Hematopoietic multipotent progenitor cell treated with erythropoietin and hydrocortisone succinate and interleukin-3 and kit ligand, for 15 days (in vitro differentiated cells): ENCODE data around the gene TGFB1I1.
"Not testable (repeated sequence)": the region's sequence is repeated elsewhere in the genome, so short reads cannot be mapped to it uniquely, and the experiment has no call there.

Experiments
- DNase-seq: peaks from one replicate; pipeline ENCODE4 v3.0.0-alpha.2; 2015; ENCODE audit warnings: low spot score

Gene TGFB1I1

DNA sequence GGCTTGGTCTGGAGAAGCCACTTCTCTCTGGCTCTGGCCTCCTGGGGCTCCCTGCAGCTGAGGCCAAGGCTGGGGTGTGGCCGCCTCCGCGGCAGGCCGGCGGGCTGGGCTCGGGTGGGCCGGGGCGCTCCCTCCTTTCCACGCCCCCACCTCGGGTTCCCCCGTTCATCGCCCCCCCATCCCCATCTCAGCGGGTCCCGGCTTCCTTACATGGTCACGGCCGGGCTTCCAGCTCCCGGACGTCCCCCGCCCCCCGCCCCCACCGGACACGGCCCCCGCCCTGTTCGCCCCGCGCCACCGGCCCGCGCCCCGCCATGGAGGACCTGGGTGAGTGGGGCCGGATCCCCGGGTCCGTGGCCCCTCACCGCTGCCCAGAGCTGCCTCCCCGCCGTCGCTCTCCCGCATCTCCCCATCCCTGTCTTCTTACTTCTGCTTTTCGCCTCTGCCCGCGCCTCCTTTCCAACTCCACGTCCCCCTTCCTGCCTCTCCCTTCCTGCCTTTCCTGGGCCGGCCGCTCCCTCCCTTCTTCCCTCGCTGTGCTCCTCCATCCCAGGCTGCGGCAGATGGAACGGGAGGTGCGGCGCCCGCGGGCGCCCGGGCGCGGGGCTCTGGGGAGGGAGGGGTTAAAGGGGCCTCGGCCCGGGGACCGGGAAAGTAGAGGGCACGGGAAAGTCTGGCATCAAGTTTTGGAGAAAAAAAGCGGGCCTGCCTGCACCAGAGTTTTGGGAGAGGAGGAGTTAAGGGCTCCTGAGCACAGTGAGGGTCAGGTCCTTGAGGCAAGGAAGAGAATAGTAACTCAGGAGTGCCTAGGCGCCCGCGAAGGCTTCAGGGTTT is at the start of gene TGFB1I1:
Gene TGFB1I1, plus strand, starts transcription at position 278 of the 834 bp plus-strand sequence. Its CDS starts 37 bp downstream, at position 315.
- DNase-seq, result no peak

DNA sequence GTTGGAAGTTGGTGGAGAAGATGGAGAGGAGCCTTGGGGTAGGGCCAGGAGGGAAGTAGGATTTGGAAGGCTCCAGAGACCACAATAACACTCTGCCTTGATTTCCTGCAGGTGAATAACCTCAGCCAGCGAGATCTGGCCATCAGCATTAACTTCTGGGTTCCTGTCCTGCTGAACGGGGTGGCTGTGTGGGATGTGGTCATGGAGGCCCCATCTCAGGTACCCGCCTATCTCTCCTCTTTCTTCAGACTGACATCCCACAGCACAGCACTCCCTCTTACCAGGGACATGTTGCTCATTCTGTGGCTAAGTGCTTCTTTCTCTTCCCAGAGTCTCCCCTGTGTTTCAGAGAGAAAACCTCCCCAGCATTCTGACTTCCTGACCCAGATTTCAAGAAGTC is 48.7 kb upstream of the TGFB1I1 start:
- DNase-seq, result no peak

DNA sequence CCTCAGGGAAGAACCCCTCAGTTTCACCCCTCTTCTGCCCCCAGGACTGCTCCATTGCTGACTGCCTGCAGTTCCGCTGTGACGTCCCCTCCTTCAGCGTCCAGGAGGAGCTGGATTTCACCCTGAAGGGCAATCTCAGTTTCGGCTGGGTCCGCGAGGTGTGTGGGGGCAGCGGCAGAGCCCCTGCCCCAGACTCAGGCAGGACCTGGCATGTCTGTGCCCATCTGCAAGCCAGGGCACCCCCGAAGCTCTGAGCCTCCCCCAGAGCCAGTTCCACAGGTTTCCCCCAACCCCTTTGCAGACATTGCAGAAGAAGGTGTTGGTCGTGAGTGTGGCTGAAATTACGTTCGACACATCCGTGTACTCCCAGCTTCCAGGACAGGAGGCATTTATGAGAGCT is 48.2 kb upstream of the TGFB1I1 start:
- no peak for DNase-seq

DNA sequence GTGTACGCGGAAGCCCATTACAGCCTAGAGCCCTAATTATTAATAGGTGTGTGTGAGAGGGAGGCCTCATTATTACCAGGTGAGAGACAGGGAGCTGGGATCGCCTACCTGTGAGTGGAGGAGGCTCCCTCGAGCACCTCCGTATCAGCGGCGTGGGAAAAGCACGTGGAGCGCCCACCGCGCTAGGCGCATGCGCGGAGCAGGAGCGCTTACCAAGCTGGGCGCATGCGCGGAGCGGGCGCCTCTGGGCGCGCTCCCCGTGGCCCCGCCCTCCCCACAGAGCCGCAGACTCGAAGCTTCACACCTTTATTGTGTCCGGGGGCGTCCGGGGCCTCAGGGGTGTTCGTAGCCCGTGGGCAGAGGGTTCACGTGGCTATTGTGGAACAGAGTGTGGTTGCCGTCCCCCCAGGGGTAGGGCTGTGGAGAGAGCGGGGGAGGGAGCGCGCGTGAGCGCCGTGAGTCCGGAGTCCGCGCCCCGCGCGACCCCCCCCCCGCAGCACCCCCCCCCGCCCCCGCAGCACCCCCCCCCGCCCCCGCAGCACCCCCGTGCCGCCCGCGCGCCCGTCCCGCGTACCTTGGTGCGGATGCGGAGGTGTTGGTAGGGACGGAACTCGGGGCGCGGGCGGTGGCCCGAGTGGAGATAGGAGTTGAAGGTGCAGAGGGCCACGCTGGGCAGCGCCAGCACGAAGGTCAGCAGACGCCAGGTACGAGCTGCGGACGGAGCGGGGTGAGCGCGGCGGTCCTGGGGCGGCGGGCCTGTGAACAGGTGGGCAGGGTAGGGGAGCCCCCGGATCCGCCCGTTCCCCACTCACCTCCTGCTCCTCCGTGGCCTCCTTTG is 44.3 kb upstream of the TGFB1I1 start:
- DNase-seq, result peak; percentile 11

DNA sequence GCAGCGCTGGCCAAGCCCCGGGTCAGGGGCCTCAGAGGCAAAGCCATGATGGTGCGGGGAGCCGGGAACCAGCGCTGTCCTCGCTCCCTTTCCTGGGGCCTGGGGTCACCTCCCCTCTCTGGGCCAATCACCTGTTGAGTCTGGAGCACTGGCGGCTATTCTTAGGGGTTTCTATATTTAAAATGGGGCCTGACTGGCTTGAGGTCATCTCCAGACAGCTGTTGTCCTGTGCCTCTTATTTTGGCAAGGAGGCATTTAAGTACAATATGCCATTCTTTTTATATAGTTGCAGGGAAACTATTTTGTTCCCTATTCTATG is 43.7 kb upstream of the TGFB1I1 start, which contains the start of gene COX6A2:
Gene COX6A2, minus strand, starts transcription at position 82 of the 319 bp plus-strand sequence. Its CDS starts 35 bp downstream, at position 47.
- no peak for DNase-seq

DNA sequence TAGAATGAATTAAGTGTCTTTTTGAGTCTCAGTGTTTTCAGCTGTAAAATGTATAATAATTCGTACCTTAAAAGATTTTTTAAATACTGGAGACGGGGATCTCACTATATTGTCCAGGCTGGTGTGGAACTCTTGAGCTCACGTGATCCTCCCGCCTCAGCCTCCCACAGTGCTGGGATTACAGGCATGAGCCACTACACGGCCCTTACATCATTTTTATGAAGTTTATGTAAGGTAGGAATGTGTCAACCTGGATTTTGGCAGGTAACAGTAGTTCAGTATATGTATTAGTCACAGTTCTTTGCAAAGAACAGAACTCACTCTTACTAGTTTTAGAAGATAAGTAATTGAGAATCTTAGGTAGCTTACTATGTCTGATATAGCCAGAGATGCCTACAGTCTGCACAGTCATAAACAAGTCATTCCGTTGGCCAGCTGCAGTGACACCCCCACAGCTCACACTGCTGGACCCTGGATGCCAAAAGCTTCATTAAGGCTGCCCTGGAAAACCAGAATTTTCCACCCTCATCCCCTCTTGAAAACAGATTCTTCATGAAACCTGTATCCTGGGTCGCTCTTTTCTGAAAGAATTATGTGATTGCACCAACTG is 43.2 kb upstream of the TGFB1I1 start:
- DNase-seq, result no peak

DNA sequence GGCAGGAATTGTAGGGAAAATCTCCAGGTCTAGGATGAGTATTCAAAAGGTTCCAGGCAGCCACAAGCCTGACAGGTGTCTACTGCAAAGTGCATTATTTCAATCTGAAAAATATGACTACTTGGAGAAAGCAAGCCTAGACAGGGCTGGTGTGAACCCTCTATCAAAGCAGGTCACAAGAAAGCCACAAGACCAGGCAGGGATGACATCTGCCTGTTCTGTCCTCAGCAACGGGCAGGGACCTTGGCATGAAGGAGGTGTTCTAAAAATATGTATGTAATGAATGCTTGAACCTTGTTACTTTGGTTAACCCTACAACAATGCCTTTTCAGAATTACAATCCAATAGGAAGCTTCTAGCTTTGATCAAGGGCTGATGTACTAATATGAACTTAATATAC is 42.6 kb upstream of the TGFB1I1 start:
- DNase-seq, result no peak

DNA sequence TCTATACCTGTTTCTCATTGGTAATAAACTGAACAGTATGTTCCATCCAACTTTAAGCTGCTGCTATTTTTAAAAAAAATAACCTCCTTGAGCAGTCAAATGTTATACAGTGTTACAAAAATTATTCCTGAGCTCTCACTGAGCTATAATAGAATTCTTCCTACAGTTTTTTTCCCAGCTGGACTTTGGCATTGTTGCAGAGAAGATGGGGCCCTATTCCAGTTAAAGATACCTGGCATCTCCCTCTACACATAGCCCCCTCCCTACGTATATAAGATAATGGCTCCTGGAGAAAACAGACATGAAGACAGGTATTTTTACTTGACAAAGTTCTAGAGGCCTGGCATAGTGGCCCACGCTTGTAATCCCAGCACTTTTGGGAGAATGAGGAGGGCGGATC is 42.2 kb upstream of the TGFB1I1 start:
- DNase-seq, result no peak

DNA sequence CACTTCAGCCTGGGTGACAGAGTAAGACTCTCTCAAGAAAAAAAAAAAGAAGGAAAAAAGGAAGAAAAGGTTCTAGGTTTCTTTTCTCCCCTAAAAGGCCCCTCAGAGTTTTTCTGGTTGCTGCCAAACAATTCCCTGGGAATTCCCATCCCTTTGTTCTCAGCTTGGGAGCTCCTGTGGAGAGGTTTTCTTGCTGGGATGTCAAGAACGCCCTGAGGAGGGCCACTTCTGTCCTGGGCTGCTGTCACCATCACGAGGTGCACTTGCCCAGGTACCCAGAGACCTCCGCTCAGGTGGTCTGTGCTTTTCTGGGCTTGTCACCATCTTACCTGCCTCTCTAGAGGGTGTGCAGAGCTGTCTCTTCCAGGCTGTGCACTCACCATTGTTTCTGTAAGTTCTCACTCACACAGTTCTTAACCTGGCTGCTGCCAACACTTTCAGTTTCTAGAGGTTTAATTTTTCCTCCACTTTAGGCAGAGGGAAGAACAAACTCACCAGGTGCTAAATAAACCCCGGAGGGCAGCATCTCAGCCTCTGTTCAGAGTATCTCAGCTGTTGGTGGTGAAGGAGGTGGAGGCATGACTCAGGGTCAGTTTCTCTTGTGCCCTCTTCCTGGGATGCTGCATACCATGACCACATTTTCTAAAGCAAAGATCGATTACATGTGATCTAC is 41.4 kb upstream of the TGFB1I1 start:
- DNase-seq, result no peak

DNA sequence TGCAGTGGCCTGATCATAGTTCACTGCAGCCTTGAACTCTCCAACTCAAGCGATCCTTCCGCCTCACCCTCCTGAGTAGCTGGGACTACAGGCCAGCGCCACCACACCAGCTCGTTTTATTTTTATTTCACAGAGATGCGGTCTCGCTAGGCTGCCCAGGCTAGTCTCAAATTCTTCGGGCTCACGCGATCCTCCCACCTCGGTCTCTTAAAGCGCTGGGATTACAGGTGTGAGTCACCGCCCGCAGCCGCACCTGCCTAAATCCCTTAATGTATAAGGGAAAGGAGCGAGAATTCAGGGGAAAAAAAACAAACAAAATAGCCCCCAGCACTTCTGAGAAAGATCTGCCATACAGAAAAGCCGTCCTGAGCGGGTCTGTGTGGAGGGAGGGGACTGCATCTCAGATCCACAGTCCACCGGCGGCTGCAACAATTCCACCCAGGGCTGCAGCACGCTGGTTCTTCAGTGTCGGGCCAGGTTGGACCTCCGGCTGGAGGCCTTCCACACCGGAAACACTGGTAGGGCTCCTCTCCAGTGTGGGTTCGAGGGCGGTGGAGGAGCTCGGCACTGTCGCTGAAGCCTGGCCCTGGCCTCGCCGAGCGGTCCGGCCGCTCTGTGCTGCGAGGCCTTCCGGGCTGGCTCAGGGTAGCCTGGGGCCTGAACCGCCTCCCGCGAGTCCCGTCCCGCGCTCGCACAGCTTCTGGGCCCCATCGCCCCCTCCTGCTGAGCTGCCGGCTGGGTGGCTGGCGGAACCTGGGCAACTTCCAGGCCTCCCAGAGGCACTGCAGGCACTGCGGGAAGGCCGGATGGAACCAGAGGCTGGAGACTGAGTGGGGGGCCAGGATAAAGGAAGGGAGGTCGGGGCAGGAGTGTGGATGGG is 36.4 kb upstream of the TGFB1I1 start:
- no peak for DNase-seq

DNA sequence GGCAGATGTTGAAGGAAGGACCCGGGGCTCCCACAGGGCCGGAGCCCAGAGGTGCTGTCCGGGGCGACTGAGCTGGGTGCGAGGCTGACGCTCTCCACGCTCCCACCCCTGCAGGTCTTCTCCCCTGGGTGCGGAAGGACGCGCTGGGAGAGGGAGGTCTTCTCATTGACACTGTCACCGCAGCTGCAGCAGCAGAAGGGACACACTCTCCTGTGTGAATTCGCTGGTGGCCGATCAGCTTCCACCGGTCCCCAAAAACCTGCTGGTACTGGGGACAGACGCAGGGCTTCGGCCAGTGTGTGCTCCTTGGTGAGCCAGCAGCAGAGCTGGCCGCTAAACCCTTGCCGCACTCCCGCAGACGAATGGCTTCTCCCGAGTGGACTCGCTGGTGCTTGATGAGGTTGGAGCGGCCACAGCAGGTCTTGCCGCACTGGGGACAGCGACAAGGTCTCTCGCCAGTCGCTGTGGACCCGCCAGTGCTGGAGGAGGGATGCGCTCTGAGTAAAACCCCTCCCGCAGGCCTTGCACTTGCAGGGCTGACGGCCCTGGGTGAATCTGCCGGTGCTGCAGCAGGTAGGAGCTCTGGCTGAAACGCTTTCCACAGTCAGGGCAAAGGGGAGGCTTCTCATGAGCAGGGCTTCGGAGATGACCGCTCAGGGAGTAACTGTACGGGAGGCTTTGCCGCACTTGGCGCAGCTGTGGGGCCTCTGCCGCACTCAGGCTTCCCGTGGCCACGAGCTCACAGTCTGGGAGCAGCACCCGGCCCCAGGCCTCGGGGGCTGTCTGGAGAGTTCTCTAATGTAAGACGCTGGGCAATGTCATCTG is 35.5 kb upstream of the TGFB1I1 start:
- DNase-seq, result no peak

DNA sequence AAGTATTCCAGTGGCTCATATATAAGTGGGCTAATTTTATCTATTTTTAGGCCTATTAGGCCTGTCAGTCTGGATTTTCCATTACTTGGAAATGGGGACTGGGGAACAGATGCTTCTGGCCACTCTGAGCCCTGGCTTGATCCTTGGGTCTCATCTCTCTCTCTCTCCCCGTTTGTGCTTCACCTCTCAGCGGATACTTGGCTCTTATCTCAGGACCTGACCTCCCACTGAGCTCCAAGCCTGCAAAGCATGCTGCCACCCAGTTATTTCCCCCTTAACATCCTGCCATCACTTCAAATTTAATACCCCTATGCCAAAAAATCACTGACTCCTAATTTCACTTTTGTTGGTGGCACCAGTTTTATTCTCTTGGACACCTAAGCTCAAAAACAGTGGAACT is 33.5 kb upstream of the TGFB1I1 start:
- DNase-seq, result no peak

DNA sequence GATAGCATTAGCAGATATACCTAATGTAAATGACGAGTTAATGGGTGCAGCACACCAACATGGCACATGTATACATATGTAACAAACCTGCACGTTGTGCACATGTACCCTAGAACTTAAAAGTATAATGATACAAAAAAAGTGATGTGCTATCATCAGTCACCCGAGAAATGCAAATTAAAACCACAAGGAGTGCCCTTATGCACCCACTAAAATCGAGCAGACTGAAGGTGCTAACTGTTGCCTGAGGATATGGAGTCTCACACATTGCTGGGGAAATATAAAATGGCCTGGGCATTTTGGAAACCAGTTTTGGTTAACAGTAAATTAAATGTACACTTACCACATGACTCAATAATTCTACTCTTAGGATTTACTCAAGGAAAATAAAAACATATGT is 32.9 kb upstream of the TGFB1I1 start:
- DNase-seq, result not testable (repeated sequence)

DNA sequence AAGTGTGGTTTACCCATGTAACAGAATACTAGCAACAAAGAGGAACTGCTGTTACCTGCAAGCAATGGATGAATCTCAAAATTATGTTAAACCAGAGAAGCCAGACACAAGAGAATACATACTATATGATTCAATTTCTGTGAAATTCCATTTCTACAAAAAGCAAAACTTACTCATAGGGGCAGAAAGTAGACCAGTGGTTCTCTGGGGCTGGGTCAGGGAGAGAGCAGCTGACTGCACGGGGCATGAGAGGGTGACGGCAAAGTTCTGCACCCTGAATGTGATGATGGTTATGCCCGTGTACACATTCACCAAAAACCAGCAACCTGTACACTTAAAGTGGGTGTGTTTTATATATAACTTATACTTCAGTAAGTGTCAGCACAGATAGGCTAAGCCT is 32.4 kb upstream of the TGFB1I1 start:
- DNase-seq, result no peak

DNA sequence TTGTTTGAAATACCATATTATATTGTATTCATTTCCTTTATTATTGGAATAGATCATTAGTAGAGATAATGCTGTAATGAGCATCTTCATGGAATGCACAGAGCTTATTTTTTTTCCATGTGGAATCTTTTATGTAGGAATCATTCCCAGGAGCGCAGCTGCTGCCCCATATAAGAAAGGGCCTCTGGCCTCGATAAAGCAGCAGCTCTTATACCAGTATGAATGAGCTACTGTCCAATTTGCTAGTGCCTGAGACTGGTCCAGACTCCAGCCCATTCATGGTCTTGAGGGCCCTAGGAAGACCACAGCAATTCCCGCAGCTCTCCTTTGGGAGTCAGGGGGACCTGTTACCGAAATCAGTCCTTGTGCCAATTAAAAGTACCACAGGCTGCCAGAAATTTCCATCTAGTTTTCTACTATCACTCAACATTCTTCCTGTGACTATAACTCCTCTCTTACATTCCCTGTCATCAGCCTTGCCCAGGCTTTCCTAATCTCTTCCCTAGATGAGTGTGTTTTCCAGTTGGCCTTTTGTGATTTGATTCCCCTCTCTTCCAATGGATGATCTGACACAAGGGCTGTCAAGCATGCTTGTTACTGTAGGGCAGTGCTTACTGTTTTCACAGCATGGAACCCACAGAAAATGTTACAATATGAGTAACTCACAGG is 31.3 kb upstream of the TGFB1I1 start:
- DNase-seq, result no peak

DNA sequence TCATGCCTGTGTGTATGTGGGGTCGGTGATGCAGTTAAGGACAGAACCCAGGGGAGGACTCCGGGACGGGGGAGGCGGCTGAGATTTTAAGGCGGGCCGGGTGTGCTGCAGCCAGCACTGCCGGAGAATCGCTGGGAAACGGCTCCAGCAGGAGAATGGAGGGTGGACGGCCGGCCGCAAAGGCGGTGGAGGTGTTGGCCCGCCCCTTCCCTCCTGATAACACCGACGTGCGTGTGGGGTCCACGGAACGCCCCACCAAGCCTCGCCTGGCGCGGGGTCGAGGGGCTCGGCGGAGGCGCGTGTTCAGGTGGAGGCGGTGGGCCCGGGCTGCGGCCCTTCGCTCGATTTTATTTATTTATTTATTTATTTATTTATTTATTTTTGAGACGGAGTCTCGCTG is 30.0 kb upstream of the TGFB1I1 start:
- no peak for DNase-seq

DNA sequence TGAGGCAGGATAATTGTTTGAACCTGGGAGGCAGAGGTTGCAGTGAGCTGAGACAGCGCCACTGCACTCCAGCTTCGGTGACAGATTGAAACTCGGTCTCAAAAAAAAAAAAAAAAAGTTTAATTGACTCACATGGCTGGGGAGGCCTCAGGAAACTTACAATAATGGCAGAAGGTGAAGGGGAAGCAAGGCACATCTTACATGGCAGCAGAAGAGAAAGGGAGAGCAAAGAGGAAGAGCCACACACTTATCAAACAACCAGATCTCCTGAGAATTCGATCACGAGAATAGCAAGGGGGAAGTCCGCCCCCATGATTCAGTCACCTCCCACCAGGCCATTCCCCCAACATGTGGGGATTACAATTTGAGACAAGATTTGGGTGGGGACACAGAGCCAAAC is 26.0 kb upstream of the TGFB1I1 start:
- not testable (repeated sequence) for DNase-seq

DNA sequence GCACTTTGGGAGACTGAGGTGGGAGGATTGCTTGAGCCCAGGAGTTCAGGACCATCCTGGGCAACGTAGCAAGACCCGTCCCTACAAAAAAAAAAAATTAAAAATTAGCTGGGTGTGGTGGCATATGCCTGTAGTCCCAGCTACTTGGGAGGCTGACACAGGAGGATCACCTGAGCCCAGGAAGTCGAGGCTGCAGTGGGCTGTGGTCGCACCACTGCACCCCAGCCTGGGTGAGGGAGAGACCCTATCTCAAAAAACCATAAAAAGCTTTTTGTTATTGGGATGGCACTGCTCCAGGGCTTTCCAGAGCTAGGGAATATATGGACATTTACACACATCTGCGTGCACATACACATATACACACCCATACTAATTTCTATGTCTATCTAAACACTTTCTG is 20.8 kb upstream of the TGFB1I1 start:
- DNase-seq, result no peak

DNA sequence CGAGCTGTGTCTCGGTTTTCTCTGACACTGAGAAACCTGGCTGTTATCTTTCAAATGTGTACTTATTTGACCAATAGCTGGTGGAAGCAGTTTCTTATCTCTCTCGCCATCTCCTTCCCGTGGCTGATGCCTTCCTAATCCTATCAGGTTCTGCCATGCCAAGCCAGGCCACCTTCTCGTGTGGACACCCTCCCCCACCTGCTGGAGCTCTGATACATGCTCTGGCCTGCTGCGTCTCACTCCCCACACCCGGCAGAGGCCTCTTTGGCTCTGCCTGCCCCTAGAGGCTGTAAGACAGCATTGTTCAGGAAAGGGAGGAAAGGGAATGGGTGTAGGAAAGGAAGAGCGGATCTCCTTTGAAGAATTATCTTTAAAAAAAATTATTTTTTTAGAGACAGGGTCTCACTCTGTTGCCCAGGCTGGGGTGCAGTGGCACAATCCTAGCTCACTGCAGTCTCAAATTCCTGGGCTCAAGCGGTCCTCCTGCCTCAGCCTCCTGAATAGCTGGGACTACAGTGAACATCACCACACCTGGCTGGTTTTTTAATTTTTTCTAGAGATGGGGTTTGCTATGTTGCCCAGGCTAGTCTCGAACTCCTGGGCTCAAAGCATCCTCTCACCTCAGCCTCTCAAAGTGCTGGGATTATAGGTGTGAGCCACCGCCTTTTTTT is 20.1 kb upstream of the TGFB1I1 start:
- peak; percentile 33 for DNase-seq
